NT2/D1 (cell line): ENCODE measurements around the gene FBLN2.

Experiments used
- DNase-seq: peaks from one replicate; pipeline ENCODE4 v3.0.0-alpha.2; 2011; ENCODE audit warnings: low read depth, low spot score
- H3K27me3 ChIP-seq: 2 replicates; pipeline ENCODE4 v1.6.0; 2011; ENCODE audit warnings: mild to moderate bottlenecking; ENCODE audit not compliant: insufficient read length, insufficient read depth
- H3K36me3 ChIP-seq: 2 replicates; pipeline ENCODE4 v1.6.1; 2011; ENCODE audit warnings: mild to moderate bottlenecking, low read length, mixed read lengths; ENCODE audit not compliant: insufficient read depth, insufficient read length
- H3K4me1 ChIP-seq: 2 replicates; pipeline ENCODE4 v1.5.1; 2011; ENCODE audit not compliant: insufficient read depth, insufficient read length
- H3K4me3 ChIP-seq: 2 replicates; pipeline ENCODE4 v1.5.1; 2011; ENCODE audit warnings: low read depth; ENCODE audit not compliant: insufficient read length
- H3K9ac ChIP-seq: 2 replicates; pipeline ENCODE4 v1.6.0; 2011; ENCODE audit warnings: low read depth; ENCODE audit not compliant: insufficient read length
- H3K9me3 ChIP-seq: 2 replicates; pipeline ENCODE4 v1.5.1; 2011; ENCODE audit warnings: mild to moderate bottlenecking, low read length; ENCODE audit not compliant: insufficient read depth
- SUZ12 ChIP-seq: IDR thresholded peaks from 2 replicates; pipeline ENCODE4 v1.6.1; 2011; ENCODE audit not compliant: insufficient read length, insufficient read depth; ENCODE audit errors: extremely low read depth
- YY1 ChIP-seq: IDR thresholded peaks from 2 replicates; pipeline ENCODE4 v1.6.1; 2011; ENCODE audit not compliant: insufficient read length, insufficient read depth
- ZNF274 ChIP-seq: IDR thresholded peaks from 2 replicates; pipeline ENCODE4 v1.6.1; 2011; ENCODE audit warnings: mild to moderate bottlenecking, low read depth, low read length

The FBLN2 gene

DNA sequence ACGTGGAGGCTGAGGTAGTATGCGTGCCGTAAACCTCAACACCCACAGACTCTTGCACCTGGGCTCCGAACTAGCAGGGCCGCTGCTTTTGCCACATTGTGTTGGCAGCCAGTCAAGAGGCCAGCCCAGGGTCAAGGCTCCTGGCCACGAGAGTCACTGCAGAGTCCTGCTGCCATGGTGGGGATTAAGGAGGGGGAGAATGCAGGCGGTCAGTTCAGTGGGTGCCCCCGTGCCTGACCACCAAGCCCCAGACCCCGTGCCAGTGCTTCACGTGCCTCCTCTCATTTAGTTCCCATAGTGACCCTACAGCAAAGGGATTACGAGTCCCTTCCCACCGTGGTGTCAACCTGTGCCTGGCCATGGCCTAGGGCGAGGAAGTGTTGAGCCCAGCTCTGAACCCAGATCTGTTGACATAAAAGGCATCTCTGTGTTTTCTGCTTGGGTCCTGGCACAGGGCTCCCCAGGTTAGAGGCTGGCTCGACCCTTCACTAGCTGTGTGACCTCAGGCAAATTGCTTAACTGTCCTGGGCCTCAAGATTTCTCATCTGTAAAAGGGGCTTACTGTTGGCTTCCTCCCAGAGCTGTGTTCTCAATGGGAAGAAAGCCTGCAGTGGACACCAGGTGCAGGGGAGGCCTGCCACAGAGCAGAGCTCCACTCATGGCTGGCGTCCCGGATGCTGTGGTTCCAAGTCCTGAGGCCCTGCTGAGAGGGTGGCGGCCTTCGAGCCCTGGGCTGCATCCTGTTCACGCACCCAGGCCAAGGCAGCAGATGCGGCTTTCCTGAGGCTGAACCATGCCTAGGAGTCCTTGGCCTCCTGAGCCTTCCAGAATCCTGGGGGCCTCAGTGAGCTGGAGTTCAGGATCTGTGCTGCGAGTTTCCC is 32.8 kb downstream of the FBLN2 start:
- TF ChIP-seq YY1: no peak
- Histone ChIP-seq H3K4me1 (peaks cover 15% of the 10 kb centered on the region), H3K27me3 (no peaks in the 10 kb centered on the region), H3K36me3 (no peaks in the 10 kb centered on the region), H3K4me3 (no peak overlapping the region), H3K9me3 (no peaks in the 10 kb centered on the region), H3K9ac (peak overlapping the region; percentile 22)
- DNase-seq: no peak

DNA sequence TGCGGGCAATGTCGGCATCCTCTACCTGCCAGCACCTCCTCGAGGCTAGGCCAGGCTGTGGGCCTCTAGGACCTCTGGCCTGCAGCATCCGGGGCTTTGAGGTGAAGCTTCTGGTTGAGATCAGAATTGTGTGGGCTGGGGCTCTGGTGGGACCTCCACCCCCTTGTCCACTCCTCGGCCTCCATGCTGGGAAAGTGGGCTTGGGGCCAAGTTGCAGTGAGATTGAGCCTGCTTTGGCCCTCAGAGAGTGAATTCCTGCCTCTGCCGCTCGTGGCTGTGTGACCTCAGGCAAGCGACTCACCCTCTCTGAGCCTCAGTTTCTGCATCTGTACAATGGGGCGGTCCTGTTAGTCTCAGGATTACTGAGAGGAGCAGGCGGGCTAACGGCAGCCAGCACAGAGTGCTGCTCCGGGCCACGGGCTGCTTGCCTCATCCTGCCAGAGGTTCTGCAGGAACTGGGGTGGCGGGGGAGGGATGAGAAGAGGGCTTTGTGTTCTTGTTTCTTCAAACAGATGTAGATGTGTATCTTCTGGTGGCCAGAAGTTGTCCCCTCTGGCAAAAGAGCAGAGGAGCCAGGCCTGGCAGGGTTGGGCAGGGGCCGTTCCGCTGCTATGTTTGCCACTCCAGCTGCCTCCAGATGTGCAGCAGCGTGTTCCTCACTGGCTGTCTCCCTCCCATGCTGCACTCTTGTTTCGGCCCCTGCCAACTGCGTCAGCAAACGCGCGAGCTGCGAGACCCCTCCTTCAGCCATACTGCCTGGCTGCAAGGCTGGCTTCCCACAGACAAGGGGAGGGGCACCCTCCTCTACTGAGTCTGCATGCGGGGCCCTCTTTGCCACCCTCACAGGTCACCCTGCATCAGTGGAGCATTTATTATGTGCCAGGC is 33.7 kb downstream of the FBLN2 start:
- Histone ChIP-seq H3K36me3 (no peaks in the 10 kb centered on the region), H3K9me3 (no peaks in the 10 kb centered on the region), H3K4me3 (no peak overlapping the region), H3K9ac (peak overlapping the region; percentile 22), H3K4me1 (peaks cover 15% of the 10 kb centered on the region), H3K27me3 (no peaks in the 10 kb centered on the region)
- TF ChIP-seq ZNF274: no peak
- TF ChIP-seq SUZ12: no peak
- no peak for TF ChIP-seq YY1
- no peak for DNase-seq

DNA sequence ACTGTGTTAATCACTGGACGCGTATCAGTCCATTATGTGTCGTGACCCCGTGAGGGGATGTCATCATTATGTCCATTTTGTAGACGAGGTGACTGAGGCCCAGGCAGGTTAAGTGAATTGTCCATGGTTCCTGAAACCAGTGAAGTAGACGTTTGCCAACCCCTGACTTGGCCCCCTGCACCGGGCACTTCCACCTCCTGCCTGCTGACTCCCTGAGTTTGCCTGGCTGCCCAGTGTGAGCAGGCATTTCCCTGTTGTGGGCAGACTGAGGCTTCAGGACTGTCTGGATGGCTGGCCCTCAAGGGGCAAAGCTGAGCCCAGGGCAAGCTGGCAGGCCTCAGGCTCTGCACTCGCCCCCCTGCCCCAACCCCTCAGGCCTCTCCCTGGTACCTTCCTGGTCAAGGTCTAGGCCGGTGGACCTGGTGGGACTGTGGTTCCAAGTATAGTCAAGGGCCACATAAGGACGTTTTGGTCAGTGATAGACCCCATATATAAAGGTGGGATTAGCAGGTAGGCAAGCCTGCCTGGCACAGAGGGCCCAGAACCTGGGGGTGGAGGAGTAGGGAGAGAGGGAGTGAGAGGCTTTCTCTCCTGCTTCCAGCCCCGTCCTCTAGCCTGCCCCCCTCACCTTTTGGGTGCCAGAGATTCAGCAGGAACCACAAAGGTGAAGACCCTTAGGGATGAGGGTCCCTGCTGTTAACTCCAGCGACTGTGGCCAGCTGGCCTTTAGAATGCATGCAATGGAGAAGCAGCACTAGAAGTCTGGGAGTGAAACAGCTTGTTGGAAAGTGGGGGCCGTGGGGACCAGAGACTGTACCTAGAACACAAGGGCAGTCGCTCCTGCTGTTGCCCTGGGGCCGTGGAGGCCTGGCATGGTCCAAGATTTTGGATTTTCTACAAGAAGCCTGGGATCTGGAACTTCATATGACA is 34.6 kb downstream of the FBLN2 start:
- no peaks in the 10 kb centered on the region for H3K36me3 ChIP-seq
- TF ChIP-seq YY1 (no peak), ZNF274 (no peak), SUZ12 (no peak)

DNA sequence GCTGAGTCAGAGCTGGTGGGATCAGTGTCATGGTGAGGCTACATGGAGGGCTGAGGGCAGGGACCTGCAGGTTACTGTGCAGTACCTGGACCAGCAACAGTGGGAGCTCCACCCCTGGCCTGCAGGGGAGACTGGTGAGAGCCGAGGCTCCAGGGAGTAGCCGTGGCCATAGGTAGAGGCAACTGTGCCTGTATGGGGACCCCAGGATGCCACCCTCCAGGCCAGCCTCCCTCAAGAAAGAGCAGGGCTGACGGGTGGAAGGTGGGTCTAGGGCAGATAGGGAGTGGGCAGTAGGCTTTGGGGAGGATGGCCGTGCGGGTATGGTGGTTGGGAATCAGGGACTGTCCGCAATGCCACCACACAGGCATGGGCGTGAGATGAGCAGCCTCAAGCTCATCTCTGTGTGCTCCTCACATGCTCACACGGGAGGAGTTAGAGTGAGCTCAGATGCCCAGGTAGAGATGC is 35.5 kb downstream of the FBLN2 start:
- H3K9me3 ChIP-seq: no peaks in the 10 kb centered on the region
- H3K4me3 ChIP-seq: no peak overlapping the region
- H3K27me3 ChIP-seq: no peaks in the 10 kb centered on the region
- peaks cover 20% of the 10 kb centered on the region for H3K4me1 ChIP-seq
- H3K9ac ChIP-seq: no peak overlapping the region
- no peaks in the 10 kb centered on the region for H3K36me3 ChIP-seq
- no peak for DNase-seq
- TF ChIP-seq ZNF274 (no peak), SUZ12 (no peak), YY1 (no peak)

More for the DNA sequence above, 34.6 kb downstream of the FBLN2 start:
- peaks cover 20% of the 10 kb centered on the region for H3K4me1 ChIP-seq
- DNase-seq: no peak
- H3K27me3 ChIP-seq: no peaks in the 10 kb centered on the region
- H3K9me3 ChIP-seq: no peaks in the 10 kb centered on the region
- H3K4me3 ChIP-seq: no peak overlapping the region
- H3K9ac ChIP-seq: no peak overlapping the region

DNA sequence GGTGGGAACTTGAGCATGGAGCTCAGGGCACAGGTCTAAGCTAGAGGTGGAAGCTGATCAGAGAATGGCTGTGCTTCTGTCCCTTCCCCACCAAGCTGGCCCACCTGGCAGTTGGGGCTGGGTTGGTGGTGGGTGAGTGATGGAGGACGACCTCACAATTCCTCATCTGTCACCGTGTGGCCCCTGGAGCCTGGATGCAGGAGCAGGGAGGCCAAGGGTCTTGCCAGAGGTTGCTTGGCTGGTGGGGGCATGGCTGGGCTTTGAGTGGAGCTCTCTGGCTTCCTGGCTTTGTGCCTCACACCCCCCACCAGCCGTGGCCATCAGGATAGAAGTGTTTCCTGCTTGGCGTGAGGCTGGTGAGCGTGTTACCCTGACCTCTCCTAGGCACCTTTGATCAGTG is 36.0 kb downstream of the FBLN2 start:
- TF ChIP-seq YY1 (no peak), ZNF274 (no peak), SUZ12 (no peak)
- Histone ChIP-seq H3K36me3 (no peaks in the 10 kb centered on the region), H3K9me3 (no peaks in the 10 kb centered on the region), H3K27me3 (no peaks in the 10 kb centered on the region), H3K9ac (no peak overlapping the region), H3K4me3 (no peak overlapping the region), H3K4me1 (peaks cover 20% of the 10 kb centered on the region)
- no peak for DNase-seq

DNA sequence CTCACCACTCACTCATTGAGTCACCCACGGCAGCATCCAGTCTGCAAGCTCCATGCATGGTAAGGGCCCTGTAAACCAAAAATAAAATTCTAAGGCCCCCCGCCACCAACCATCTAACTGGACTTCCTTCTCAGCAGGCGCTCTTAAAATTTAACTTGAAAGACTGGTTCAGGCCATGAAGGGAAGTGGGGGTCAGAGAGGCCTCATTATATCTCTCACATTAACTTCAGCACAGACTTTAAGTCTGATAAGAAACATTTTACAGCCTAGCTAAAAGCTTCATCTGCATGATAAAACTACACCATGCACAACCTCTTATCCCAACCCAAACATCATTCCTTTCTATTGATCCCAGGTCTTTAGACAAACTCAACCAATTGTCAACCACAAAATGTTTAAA is 38.5 kb downstream of the FBLN2 start:
- no peak for DNase-seq
- Histone ChIP-seq H3K9ac (no peak overlapping the region), H3K36me3 (no peaks in the 10 kb centered on the region), H3K4me1 (peaks cover 10% of the 10 kb centered on the region), H3K27me3 (no peaks in the 10 kb centered on the region), H3K9me3 (no peaks in the 10 kb centered on the region), H3K4me3 (no peak overlapping the region)
- TF ChIP-seq SUZ12: no peak
- no peak for TF ChIP-seq ZNF274
- TF ChIP-seq YY1: no peak
